ENCODE results near the gene TMEM98.
"Not testable (repeated sequence)": the region's sequence is repeated elsewhere in the genome, so short reads cannot be mapped to it uniquely, and the experiment has no call there.

Gene TMEM98

DNA sequence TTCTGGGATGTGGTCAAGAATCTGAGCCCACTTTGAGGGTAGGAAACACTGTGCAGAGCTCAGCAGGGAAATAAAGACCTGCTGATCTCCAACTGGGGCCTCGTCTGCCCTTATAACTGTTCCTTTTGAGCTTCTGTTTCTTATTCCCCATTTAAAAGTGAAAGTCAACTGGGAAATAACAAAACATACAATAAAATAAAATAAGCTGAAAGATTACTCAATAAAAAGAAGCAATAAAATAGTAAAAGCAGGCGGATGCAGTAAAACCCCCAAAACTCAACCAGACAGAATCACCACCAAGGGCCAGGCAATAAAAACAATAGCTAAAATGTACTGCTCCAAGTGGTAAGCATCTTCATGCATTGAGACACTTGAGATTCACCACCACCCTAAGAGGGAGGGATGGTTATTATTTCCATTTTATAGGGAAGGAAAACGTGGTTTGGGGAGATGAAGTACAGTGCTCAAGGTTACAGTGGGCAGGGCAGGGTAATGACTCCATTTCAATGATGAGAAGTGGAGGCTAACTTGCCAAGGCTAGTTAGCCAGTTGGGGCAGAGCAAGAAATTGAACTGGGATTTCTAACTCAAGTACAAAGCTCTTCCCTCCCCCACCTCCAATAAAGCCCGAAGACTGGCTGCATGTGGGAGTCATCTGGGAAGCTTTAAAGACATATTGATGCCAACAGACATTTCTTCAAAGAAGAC lies 57.2 kb downstream of the TMEM98 start:
- DNase-seq = no peak

DNA sequence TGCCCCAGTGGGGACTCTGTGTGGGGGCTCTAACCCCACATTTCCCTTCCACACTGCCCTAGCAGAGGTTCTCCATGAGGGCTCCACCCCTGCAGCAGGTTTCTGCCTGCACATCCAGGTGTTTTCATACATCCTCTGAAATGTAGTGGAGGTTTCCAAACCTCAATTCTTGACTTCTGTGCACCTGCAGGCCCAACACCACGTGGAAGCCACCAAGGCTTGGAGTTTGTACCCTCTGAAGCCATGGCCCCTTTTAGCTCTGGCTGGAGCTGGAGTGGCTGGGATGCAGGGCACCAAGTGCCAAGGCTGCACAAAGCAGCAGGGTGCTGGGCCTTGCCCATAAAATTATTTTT lies 59.5 kb downstream of the TMEM98 start:
- DNase-seq = not testable (repeated sequence)

DNA sequence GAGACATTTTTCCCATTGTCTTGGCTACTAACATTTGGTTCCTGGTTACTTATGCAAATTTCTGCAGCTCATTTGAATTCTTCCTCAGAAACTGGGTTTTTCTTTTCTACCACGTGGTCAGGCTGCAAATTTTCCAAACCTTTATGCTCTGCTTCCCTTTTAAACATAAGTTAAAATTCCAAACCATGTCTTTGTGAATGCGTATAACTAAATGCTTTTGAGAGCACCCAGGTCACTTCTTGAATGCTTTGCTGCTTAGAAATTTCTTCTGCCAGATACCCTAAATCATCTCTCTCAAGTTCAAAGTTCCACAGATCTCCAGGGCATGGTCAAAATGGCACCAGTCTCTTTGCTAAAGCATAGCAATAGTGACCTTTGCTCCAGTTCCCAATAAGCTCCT lies 59.9 kb downstream of the TMEM98 start:
- not testable (repeated sequence) for DNase-seq

DNA sequence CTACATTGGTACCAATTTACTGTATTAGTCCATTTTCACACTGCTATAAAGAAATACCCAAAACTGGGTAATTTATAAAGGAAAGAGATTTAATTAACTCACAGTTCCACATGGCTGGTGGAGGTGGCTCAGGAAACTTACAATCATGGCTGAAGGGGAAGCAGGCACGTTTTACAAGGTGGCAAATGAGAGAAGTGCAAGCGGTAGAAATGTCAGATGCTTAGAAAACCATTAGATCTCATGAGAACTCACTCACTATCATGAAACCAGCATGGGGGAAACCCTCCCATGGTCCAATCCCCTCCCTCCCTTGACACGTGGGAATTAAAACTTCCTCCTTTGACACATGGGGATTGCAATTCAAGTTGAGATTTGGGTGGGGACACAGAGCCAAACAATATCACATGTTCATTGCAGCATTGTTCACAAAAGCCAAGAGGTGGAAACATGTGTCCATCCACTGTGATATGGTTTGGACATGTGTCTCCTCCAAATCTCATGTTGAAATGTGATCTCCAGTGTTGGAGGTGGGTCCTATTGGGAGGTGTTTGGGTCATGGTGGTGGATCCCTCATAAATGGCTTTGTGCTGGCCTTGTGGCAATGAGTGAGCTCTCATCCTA lies 60.6 kb downstream of the TMEM98 start:
- DNase-seq = no peak

DNA sequence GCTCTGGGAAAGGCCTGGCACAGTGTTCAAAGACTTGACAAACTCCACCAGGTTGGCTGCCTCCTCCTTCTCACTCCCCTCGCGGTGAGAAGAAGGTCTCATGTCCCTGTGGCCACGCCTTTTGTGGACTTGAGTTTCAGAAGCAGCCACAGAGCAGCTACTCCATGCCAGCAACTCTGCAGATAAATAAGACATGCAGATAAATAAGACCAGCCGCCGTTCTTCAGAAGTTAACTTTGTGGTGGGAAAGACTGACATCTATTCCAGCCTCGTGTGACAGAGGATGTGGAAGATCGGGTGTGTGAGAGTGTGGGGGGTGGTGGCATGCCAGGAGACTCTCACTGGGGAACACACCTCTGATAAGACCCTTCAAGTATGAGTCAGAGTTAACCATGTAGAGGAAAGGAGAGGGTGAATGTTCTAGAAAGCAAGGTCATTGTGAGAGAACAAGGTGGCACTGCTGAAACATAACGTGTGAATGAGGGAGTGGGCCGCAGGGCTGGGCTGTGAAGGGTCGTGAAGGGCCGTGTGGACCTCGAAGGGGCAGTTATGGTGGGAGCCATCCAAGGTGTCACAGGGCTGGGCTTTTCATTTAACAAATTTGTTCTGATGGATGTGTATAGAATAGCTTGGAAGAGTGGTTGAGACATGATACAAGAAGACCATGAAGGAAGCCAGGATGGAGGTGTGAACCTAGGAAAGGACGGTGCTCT lies 64.5 kb downstream of the TMEM98 start:
- DNase-seq = no peak

DNA sequence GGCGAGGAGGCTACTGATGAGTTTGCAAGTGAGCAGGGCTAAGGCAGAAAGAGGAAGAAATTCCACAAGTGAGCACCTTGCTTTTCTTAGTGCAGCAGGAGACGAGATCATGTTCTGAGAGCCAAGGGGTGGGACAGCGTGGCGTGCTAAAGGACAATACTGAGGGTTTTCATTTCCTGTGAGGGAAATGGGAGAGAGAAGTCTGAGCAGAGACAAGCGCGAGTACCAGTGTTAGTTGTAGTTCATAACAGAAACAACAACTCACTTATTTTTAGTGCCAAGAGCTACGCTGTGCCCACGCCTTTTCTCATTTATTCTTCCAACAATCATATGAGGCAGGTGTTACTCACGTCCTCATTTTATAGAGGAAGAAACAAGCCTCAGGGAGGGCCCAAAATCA lies 66.0 kb downstream of the TMEM98 start:
- no peak for DNase-seq

Measured in hippocampal formation (tissue), 2 donors.